HG02870 (cell line): Measurements from ENCODE around the gene MINDY4.
A peak's percentile ranks its signal among the peaks of the same experiment; 100 is the strongest.

ENCODE experiments used
- ATAC-seq: cut with Tn5 transposase; IDR thresholded peaks from one replicate; pipeline ENCODE4 v1.9.1; 2021; ENCODE audit warnings: mild to moderate bottlenecking, moderate library complexity; ENCODE audit not compliant: unreplicated experiment

MINDY4 gene

DNA sequence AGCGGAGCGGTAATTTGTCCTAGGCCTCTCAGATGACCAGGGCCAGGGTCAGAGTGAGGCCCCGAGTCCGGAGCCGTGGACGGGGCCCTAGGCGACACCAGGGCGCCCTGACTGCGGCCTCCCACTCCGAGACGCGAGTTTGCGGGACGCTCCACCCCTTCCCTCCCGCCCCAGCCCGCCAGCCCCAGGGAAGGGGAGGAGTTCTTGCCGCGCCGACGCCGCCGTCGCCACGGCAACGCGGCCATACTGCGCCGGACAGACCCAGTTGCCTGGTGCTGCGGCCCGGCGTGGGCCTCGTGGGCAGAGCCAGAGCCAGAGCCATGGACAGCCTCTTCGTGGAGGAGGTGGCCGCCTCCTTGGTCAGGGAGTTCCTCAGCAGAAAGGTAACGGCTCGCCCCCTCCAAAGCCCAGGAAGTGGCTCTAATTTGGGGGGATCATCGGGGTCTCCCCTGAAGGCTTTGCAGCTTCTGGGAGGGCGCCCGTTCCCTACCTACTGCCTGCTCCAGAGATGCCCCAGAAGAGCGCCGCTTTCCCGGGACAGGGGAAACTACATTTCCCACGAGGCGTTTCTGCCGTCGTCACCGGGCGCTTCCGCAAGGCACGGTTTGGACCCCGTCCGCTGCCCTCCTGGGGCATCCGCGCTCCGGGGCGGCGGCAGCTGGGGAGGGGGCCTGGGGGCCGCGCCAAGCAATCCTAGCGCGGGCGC lies at the start of gene MINDY4:
TSS of gene MINDY4 (plus strand) at position 244 of the 706 bp plus-strand sequence. CDS start at position 321, 77 bp downstream.
- peak; percentile 83 for ATAC-seq

- no peak for ATAC-seq
These were observed 49.0 kb upstream of the MINDY4 start for GRCh38 chr7:30722187-30722586.

DNA sequence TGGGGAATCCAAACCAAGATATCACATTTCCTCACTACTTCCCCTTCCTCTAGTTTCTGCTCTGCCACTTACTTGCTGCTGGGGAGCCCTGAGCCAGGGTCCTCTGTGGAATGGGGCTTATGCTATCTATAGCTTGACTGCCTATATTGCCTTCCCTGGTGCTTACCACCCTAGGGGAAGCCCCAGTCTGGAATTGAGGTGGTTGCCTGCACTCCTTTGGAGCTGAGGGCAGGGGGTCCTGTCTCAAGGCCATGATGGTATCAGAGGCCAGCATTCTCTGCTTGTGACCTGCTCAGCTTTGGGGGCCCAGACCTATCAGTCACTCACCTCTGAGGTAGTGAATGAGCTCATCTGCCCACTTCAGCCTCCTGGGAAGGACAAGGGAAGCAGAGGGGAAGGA lies 48.5 kb upstream of the MINDY4 start:
- no peak for ATAC-seq

GRCh38 chr7:30723776-30724175 lies 47.4 kb upstream of the MINDY4 start:
- ATAC-seq: no peak

DNA sequence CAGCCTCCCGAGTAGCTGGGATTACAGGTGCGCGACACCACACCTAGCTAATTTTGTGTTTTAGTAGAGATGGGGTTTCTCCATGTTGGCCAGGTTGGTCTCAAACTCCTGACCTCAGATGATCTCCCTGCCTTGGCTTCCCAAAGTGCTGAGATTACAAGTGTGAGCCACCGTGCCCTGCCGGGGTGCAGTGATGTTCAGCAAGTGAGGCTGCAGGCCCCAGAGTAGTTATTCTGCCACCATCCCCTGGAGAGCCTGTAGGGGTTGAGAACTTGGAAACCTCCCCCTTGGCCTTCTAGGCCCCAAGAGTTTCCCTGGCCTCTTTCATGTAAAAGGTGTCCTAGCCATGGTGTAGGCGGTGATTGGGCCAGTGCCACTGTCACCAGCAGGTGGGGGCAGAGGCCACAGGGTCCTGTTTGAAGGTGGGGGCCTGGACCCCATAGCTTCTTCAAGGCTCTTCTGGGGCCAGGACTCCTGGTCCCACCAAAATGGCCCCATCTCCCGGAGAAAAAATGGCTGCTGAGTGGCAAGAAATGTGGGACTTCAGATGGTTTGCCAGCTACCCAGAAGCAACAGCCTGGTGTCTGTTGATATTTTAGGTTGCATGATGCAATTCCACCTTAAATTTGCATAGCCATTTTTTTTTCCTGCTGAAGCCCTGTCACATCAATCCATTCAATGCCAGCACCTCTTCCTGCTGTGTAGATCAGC lies 44.8 kb upstream of the MINDY4 start:
- no peak for ATAC-seq

DNA sequence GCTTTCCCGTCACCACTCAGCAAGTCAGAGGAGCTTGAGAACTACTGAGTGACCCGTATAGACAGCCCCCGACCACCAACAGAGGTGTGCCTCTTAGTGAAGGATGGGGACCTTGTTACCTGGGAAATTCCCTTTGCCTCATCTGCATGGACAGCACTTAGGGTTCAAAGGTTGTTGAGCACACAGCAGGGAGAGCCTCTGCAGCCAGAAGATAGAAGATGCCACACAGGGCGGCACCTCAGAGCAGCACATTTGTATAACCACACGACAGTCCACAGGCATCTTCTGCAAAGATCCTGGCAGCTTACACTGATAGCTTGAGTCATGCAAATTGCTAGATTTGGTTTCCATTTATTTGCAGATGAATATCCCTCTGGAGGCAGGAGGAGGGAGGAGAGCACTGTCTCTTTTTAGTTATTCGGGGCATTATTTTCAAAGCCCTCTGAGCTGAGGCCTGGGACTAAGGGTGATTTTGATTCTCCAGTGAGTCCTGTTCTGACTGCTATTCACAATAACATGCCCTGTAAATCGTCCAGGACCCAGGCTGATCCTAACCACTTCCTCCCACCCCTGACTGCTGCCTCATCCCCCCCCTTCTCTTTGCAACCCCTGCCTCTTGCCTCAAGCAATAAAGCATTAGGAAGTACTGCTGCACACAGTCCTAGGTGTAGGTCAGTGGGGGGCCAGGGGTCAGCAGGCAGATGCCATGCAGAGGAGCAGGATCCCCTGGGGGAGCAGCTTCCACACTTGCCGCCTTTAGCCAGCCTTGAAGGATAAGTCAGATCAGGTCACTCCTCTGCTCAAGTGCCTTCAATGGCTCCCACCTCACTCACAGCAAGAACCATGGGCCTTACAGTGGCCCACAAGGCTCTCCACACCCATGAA lies 43.9 kb upstream of the MINDY4 start:
- no peak for ATAC-seq

- ATAC-seq: no peak
These were observed 42.6 kb upstream of the MINDY4 start for GRCh38 chr7:30728591-30729100.

- ATAC-seq: no peak
These were observed 41.6 kb upstream of the MINDY4 start for GRCh38 chr7:30729642-30730041.

DNA sequence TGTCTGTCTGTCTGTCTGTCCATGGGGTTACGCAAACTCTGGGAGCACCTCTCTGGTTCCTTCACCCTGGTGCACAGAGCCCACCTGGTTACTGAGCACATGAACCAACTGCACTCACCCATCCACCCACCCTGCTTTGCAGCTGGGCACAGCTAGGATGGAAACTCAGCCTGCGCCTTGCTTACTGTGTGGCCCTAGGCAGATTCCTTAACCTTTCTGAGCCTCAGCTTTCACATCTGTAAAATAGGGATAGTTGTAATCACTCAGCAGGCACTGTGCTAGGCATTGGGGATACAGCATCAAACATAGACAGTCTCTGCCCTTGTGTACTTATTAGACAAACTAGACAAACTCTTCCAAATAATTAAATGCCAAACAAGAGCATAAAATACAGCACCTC lies 41.1 kb upstream of the MINDY4 start:
- no peak for ATAC-seq

DNA sequence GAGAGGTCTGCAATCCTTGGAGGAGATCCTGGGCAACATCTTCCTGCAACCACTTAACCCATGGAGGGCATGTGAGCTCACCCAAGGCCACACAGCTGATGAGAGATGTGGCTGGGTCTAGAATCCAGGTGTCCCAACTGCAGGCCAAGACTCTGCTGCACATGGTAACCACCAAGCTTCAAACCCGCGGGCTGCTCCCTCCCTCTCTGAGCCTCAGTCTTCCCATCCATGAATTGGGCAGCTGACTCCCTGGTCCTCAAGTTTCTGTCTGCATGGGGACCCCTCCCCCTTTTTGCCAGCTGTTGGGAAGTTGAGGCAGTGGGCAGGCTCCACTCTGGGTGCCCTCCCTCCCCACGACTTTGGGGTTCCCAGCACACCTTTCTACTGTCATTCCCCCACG lies 40.2 kb upstream of the MINDY4 start:
- no peak for ATAC-seq

DNA sequence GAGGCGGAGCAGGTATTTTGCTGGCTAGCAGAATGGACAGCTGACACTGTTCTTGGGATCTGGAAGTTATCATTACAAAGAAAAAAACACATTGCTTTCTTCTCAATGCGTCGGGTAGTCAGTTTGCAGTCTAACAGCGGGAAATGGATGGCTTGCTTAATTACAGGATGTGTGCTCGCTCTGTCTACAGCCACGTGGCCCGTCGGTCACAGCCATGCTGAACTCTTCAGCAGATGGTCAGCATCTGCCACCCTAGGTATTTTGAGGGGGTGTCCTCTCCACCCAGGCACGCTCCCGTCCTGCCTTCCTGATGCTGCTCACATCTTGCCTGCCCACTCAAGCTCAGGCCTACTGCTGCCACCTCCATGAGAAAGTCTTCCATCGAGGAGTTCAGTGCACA lies 39.6 kb upstream of the MINDY4 start:
- no peak for ATAC-seq

- no peak for ATAC-seq
These were observed 38.6 kb upstream of the MINDY4 start for GRCh38 chr7:30732606-30733005.

GRCh38 chr7:30733216-30733615 lies 38.0 kb upstream of the MINDY4 start:
- no peak for ATAC-seq

DNA sequence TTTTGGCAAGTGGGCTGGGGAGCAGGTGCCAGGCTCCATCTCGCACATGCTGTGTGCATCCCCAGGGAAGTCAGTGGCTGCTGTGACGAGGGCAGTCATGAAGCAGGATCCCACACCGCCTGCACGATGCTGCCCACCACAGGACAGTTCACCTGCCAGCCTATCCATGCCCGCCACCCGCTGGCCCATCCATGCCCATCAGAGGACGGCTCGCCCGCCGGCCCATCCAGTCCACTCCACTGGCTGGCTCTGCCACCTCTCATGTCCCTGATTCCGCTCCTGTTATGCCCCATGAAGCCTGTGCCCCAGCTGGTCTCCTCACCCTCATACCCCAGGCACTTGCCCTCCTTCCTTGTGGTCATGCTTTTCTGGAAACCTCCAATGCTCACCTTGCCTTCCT lies 37.5 kb upstream of the MINDY4 start:
- no peak for ATAC-seq

DNA sequence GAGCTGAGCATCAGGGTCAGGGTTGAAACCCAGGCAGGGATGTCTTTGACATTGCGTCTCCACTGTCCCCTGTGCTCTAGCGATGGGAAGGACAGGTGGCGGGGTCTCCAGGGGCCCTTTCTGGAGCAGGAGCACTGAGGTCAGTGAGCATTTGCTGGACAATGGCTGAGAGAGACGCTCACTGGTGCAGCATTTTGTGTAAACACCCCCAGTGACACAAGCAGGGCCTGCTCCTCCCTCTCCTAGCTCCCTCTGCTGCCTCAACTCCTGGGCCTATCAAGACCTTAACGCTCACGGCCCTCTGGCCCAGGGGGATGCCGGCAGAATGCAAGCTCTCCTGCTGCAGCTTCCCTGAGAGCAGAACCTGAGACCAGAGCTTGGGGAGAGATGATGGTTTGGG lies 36.7 kb upstream of the MINDY4 start:
- ATAC-seq: no peak

GRCh38 chr7:30735631-30736030 lies 35.6 kb upstream of the MINDY4 start:
- no peak for ATAC-seq

DNA sequence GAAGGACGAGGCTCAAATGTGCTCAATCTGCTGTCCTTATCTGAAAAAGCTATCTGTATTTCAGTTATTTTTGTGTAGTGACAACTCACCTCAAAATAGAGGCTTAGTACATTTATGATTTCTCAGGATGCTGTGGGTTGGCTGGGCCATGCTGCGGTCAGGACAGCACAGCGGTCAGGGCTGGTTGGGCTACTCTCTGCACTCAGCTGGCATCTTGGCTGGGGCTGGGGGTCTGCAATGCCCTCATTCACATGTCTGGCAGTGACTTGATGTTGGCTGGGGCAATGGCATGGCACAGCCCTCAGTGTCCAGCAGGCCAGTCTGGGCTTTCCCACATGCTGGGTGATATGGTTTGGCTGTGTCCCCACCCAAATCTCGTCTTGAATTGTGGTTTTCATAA lies 34.9 kb upstream of the MINDY4 start:
- no peak for ATAC-seq

GRCh38 chr7:30738026-30738915 lies 32.9 kb upstream of the MINDY4 start:
- ATAC-seq: no peak

DNA sequence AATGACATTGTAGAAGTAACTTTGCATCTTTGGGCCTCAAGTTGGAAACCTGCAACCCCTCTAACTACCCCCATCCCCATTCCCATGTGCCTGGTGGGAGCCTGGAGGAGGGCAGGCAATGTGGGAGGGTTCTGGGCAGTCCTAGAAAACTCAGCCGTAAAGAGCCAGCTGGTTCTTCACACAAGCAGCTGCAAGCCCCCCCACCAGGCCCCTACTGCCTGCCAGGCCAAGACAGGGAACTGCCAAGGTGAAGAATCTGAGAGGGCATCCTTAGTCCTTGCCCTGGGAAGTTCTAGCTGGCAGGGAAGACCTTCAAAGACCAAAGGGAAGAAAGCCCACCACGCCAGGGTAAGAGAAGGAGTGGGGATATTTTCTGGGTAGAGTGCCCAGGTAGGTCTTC lies 31.5 kb upstream of the MINDY4 start:
- no peak for ATAC-seq

- no peak for ATAC-seq
These were observed 30.6 kb upstream of the MINDY4 start for GRCh38 chr7:30740417-30741181.
